Activated naive CD4-positive, alpha-beta T cell (primary cell): ENCODE data around the gene ZDHHC21.
A peak's percentile ranks its signal among the peaks of the same experiment; 100 is the strongest.

Experiments
- DNase-seq, 4 experiments: peaks; one replicate each; lab custom pipeline; 2025; lab: John Stamatoyannopoulos, UW

Gene ZDHHC21

GRCh38 chr9:14693251-14693861, at the start of gene ZDHHC21:
TSS of gene ZDHHC21 (minus strand) at chr9:14693432. CDS start at chr9:14674340, 19,092 bp downstream.
- DNase-seq: peak in 3 of 4 experiments; percentile 9 to 41 (median 9)

GRCh38 chr9:14741369-14741768, 48.1 kb upstream of the ZDHHC21 start:
- no peak for DNase-seq

- DNase-seq: no peak
These were observed 39.9 kb upstream of the ZDHHC21 start for GRCh38 chr9:14733133-14733532.

- DNase-seq: no peak
These were observed 38.2 kb upstream of the ZDHHC21 start for GRCh38 chr9:14731294-14731981.

GRCh38 chr9:14730461-14730898, 37.2 kb upstream of the ZDHHC21 start:
- DNase-seq: no peak

- DNase-seq: no peak
These were observed 30.1 kb upstream of the ZDHHC21 start for GRCh38 chr9:14723301-14723700.

- DNase-seq: no peak
These were observed 29.3 kb upstream of the ZDHHC21 start, which contains the start of gene CER1 for GRCh38 chr9:14722391-14723035. TSS of gene CER1 (minus strand) at chr9:14722733. CDS start at chr9:14722672, 61 bp downstream.

GRCh38 chr9:14719231-14719923, 26.1 kb upstream of the ZDHHC21 start:
- DNase-seq: no peak

GRCh38 chr9:14715102-14715501, 21.9 kb upstream of the ZDHHC21 start:
- no peak for DNase-seq

GRCh38 chr9:14713187-14713767, 20.0 kb upstream of the ZDHHC21 start:
- no peak for DNase-seq

GRCh38 chr9:14710804-14711203, 17.6 kb upstream of the ZDHHC21 start:
- DNase-seq: no peak

- no peak for DNase-seq
These were observed 13.4 kb upstream of the ZDHHC21 start for GRCh38 chr9:14706530-14707140.

- DNase-seq: no peak
These were observed 11.8 kb upstream of the ZDHHC21 start for GRCh38 chr9:14705079-14705478.

- DNase-seq: no peak
These were observed 11.0 kb upstream of the ZDHHC21 start for GRCh38 chr9:14704281-14704680.

GRCh38 chr9:14702200-14702720, 9.0 kb upstream of the ZDHHC21 start:
- no peak for DNase-seq

- DNase-seq: peak in 1 of 4 experiments; percentile 41
These were observed 572 bp downstream of the ZDHHC21 start for GRCh38 chr9:14692470-14693250.

GRCh38 chr9:14690948-14691730, 2.1 kb downstream of the ZDHHC21 start:
- DNase-seq: no peak

GRCh38 chr9:14687042-14687719, 6.1 kb downstream of the ZDHHC21 start:
- DNase-seq: no peak

GRCh38 chr9:14686168-14686567, 7.1 kb downstream of the ZDHHC21 start:
- DNase-seq: no peak
